HG03039 (cell line): ENCODE results near the gene GCA.
A peak's percentile ranks its signal among the peaks of the same experiment; 100 is the strongest.

Experiments used
- ATAC-seq: cut with Tn5 transposase; IDR thresholded peaks from one replicate; pipeline ENCODE4 v1.9.1; 2021; ENCODE audit warnings: mild to moderate bottlenecking, moderate library complexity; ENCODE audit not compliant: unreplicated experiment

GCA gene

GRCh38 chr2:162327806-162328205 lies 16.1 kb upstream of the GCA start:
- no peak for ATAC-seq

- ATAC-seq: peak; percentile 81
These were observed 15.3 kb upstream of the GCA start for GRCh38 chr2:162328424-162329157.

- no peak for ATAC-seq
These were observed 13.1 kb upstream of the GCA start for GRCh38 chr2:162330881-162331280.

GRCh38 chr2:162333968-162334367 lies 10.0 kb upstream of the GCA start:
- ATAC-seq: peak; percentile 66

- ATAC-seq: no peak
These were observed 6.1 kb upstream of the GCA start for GRCh38 chr2:162337868-162338267.

GRCh38 chr2:162340822-162341221 lies 3.1 kb upstream of the GCA start:
- ATAC-seq: no peak

GRCh38 chr2:162342321-162342720 lies 1.6 kb upstream of the GCA start:
- ATAC-seq: no peak

GRCh38 chr2:162342841-162343240 lies 1.1 kb upstream of the GCA start:
- ATAC-seq: no peak

GRCh38 chr2:162343492-162343823 lies 474 bp upstream of the GCA start:
- no peak for ATAC-seq

GRCh38 chr2:162344617-162344950 lies 652 bp downstream of the GCA start:
- no peak for ATAC-seq

GRCh38 chr2:162365392-162365791 lies 21.5 kb downstream of the GCA start:
- ATAC-seq: no peak

- no peak for ATAC-seq
These were observed 24.6 kb downstream of the GCA start for GRCh38 chr2:162368494-162368893.

GRCh38 chr2:162369551-162369950 lies 25.6 kb downstream of the GCA start:
- ATAC-seq: no peak

GRCh38 chr2:162370931-162371330 lies 27.0 kb downstream of the GCA start:
- no peak for ATAC-seq

- ATAC-seq: no peak
These were observed 28.9 kb downstream of the GCA start for GRCh38 chr2:162372818-162373217.

- ATAC-seq: peak; percentile 65
These were observed 36.0 kb downstream of the GCA start for GRCh38 chr2:162379719-162380580.

GRCh38 chr2:162381851-162382250 lies 37.9 kb downstream of the GCA start:
- no peak for ATAC-seq

- ATAC-seq: no peak
These were observed 38.3 kb downstream of the GCA start for GRCh38 chr2:162382278-162382677.

GRCh38 chr2:162385536-162385935 lies 41.6 kb downstream of the GCA start:
- ATAC-seq: no peak

GRCh38 chr2:162390801-162391200 lies 46.9 kb downstream of the GCA start:
- no peak for ATAC-seq

- no peak for ATAC-seq
These were observed 56.4 kb downstream of the GCA start for GRCh38 chr2:162400336-162400735.

- no peak for ATAC-seq
These were observed 57.9 kb downstream of the GCA start for GRCh38 chr2:162401871-162402270.
